ENCODE data around the gene NHS. TPM values are rescaled to one million over a fixed set of nuclear protein-coding genes. Genes with fewer than 3 reads are reported as not detected.

NHS gene
- polyA plus RNA-seq, 10 donors, result 1.4 to 2.7 (median 2.2) TPM

DNA sequence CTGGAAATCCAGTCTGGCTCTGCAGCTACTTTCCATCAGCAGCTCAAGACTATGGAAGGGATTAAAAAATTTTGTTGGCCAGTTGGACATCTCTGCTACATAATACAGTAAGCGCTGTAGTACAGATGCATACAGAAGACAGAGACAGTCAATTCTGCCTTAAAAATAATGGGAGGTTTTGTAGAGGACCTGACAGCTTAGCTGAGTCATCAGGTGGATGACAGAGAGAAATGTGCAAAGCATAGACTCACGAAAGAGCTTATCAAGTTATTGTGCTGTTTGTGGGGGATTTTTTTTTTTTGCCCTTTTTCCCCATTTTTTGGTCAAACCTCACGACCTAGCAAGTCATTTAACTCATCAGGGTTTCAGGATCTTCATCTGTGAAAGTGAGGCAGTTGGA, 213.3 kb downstream of the NHS start:
- no peak for DNase-seq

DNA sequence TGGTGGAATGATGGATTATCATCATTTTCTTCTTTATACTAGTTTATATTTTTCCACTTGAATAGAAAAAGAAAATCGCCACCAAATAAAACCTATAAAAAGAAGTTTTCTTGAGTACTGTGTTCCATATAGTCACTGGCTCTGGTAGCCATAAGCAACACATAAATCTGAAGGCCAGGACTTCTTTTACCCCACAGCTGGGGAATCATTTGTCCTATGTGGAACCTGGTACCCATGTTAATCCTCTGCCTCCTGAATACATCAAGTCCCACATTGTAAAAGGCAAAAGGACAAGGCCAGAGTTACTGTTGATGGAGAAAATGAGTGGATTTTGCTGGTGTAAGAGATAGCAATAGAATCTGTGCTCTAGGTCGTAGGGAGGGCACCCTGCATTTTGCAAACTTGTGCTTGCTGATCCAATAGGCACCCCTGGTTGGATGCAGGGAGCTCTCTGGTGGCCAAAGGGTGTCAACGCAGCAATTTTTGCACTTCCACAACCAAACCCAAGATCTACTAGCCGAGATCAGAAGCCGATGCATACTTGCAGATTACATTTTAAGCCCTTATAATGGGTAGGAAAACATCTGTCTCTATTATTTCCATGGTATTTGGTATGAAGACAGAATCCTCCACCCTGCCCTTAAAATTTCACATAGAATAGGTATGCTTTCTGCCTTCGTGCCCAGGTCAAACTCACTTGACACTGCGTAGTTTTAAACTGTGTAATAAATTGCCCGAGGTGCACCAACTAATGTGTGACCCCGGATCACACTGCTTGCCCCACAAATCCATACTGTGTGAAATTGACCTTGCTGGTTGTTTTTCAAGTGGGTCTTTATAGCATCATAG, 216.1 kb downstream of the NHS start:
- DNase-seq, result peak in 2 of 3 donors; percentile 63 to 75

DNA sequence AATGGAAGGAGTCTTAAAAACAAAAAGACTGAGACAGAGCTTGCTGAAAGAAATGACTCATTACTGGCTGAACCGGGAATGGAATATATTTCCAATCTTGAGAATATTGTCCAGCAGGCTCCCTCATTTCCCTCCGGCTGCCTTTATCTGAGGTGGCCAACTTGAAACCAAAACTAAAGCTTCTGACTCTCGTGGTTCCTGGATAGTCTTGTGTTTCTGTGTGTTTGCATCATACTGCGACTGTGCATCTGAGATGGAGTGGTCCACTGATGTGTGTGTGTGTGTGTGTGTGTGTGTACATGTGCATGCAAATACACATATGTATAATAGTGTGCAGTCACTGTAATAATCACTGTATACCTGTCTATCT, 216.7 kb downstream of the NHS start:
- peak in 1 of 3 donors; percentile 56 for DNase-seq

DNA sequence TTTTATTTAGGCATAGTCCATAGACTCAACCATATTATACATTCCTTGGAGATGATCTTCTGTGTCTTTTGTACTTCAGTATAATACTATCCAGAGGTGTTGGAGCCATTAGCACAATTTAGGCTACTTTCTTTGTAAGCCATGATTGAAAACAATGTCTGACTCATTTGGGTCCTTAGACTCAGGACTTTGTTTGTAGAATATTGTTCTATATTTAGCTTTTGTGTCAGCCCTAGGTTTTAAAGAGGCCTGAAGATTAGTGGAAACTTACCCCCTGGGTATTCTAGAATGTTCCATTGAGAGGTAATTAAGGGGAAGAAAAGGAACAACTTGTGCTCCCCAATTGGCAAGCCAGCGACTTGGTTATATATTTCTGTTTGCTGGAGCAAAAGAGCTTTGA, 217.1 kb downstream of the NHS start:
- no peak for DNase-seq

DNA sequence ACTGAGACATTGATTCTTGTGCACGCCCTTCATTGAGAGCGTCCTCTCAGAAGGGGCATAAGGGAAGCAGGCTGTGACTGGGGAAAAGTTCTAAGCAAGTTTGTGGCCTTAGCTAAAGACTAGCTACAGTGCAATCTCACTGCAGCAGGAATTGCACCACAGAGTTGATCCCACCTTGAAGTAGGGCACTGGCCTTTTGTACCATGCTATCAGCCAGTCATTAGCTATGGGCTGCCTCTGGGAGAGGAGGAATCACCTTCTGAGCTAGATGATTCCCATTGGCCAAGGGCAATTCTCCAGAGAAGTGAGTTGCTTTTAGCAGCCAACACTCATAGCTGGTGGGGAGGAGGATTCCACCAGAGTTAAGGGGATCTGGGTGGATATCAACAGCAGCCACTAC, 219.7 kb downstream of the NHS start:
- no peak for DNase-seq

DNA sequence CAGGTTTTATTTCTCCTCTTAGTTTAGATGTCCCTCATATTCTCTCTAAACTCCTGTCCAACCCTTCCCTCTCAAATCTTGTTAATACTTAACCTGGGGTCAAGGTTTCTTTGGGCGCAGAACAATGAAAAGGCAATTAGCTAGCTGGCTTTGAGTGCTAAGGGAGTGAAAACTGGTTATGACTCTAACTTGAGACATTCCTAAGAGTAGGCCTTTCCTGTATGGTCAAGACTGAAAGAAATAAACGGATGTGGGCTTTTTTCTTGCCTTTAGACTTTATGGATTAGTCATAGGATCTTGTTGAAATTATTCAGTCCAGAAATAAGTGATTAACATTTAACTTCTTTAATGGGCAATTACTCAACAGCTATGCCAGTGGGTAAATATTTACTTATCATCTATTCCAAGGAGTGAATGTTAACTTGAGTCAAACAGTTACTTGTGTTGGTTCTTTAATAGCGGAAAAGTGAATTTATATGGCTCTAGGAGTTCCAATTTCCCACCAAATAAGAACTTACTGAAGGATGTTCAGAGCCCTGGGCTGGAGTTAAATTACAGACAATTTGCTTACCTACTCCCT, 220.5 kb downstream of the NHS start:
- DNase-seq, result no peak

DNA sequence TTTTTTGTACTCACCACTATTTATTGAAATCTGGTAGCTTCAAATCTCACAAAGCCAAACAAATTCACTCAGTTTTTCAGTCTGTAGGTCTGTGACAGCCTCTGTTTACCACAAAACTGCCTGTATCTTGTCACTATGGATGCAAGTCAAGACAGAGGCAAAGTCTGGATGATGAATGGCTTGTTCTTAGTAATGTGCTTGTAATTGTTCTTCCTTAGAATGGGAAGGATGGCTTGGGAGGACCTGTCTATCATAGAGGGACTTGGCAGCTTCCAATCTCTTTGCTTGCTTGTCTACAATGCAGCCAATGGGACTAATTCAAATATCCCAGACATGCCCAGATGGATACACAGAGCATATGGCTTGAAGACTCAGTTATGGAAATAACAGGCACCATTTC, 221.1 kb downstream of the NHS start:
- DNase-seq, result no peak

DNA sequence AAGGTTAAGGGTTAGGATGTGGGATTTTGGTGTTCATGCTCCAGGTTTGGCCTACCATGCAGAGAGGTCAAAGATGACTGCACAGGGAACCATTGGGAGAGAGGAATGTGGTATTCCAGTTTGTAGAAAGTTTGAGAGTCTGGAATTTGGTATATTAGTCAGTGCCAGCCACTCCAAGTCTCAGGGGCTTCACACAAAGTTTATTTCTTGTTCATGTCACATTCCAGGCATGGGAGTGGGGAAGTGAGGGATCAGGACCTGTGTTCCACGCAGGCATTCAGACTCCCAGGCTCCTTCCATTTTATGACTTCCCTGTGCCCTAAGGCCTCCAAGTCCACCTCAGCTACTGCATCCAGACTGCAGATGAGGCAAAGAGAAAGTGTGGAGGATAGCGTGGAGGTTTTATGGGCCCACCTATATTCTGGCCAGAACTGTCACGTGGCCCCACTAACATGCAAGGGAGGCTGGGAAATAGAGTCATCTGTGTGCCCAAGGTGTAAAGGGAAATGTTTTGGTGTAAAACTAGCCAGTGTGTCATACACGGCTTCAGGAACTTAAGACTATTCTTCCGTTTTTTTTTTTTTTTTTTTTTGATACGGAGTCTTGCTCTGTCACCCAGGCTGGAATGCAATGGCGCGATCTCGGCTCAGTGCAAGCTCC, 221.7 kb downstream of the NHS start:
- no peak for DNase-seq

DNA sequence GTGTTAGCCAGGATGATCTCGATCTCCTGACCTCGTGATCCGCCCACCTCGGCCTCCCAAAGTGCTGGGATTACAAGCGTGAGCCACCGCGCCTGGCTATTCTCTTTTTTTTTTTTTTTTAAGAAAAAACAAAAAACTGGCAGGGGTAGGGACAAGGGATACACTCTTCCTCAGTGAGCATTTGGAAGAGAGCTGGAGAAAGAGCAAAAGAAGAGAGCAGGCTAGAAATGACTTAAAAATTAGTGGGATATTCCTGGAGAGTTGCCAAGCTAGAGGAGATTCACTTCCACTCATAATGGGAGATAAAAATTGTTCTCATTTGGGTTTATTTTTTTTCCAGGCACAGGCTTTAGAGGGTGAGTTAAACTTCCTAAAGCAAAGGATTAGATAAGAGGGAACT, 222.3 kb downstream of the NHS start:
- DNase-seq, result no peak

DNA sequence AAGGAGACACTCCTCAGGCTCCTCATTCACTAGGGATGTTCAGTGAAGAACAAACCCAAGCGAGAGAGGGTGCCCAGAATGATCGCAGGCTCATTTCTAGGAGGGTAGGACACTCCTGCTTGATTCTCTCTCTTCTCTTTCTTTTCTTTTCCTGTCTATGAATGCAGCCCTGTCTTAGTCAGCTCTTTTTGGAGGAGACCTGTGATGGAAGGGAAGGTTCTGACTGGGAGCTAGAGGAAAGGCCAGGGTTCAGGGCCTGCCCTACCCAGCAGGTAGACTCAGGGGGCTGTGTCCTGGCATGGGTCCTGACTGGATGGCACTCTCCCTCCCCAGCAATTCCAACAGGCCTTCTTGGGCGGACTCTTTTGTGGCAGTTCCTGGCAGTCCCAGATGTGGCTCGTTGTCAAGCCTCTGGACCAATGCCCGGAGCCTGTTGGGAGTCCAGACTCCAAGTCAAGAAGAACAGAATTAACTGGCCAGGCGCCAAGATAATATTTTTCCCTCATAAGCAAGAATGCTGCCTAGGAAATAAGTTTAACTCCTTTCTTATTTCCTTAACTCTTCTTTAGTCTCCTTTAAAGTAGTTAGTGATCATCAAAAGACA, 222.9 kb downstream of the NHS start:
- DNase-seq, result peak in 1 of 3 donors; percentile 77

DNA sequence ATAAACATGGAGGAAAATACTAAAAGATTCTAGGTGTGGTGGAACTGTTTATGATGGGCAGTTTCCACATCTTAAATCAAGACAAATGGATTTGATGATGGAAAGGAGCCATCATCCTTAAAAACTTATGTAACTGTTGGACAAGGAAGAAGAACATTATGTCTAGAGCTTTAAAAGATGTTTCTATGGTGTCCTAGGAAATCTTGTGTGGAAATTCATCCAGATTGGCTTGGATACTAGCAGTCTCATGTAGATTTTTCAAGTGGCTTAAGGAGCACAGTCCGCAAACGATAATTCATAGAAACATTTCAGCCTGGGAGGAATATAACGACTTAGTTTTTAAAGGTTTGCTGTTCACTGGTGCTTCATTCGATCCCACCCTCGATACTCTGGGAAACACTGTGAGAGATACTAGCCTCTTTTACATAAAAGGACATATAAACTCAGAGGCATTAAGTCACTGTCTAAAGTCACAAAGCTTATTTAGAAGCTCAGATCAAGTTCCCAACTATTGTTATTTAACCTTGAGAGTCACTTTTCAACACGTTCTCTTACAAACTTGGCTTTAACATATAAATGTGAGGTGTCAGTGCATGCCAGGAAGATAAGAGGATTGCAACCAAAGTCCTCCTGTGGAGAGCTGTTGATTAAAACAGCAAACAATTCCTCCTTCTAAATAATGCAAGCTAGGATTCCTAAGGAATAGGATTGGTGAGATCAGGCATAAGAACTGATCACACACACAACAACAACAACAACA, 226.6 kb downstream of the NHS start:
- DNase-seq, result peak in 1 of 3 donors; percentile 77

DNA sequence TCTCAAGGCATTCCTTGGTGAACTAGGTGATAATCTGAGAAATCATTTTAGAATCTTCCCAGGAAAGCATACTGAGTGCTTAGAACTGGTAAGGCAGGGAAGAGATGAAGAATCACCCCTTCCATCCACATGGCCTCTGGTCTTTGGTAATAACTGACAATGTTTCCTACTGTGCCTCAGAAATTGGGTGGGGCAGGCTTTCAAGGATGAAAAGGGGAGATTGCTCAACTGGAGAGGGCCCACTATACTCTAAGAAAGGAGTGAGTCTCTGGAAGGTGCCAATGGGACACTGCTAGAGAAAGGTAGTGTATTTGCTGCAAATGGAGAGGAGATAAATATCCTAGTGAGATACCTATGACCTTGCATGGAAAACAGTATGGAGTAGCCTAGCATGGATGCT, 227.2 kb downstream of the NHS start:
- DNase-seq, result no peak

DNA sequence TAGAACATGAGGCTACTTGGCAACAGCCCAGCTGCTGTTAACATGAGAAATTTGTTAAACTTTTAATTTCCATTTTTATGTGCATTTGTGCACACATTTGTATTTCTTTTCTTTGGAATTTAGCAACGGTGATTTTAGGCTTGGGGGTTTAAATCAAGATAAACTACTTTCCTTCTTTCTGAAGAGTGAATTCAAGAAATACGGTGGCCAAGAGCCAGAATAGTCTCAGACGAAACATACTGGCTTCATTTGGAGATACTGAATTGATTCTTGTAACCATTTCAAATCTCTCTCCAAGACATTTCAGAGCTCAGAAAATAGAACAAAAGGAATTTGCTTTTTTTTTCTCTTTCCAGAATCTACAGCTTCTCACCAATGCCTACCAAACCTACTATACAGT, 228.2 kb downstream of the NHS start:
- DNase-seq, result peak in 2 of 3 donors; percentile 45 to 59

DNA sequence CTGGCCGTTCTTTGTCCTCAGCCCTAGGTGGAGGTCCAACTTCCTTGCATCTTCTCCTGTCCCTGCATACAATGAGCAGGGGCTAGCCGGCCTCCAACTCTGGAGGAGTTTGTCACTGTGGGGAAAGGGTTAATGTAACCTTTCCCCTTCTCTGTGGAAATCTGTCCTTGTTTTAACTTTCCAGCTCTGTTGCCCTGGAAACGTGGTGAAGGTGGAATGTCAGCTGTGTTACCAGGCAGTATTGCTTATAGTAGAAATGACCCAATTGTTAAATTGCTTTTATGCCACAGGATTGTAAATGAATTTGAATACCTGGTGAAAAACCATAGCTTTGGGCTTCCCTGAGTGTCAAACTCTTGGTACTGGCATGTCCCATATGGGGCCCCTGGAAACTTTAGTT, 230.7 kb downstream of the NHS start:
- no peak for DNase-seq

DNA sequence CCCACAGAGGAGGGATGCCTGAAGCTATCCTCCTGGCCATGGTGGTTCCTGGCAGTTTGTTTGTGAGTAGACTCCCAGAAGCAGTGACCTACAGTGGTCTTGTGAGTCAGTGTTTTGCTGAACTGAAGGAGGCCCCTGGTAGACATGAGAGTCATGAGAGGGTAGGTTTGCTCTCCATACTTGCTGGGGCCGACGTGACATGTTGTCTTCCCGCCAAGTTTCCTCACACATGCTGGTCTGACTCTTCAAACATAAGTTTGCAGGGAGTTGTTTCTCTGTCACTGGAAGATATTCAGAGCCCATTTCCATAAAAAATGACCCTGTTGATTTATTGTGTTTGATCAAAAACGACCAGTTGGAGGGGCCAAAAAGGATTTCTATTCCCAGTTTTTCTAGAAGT, 231.2 kb downstream of the NHS start:
- DNase-seq, result peak in 1 of 3 donors; percentile 43

DNA sequence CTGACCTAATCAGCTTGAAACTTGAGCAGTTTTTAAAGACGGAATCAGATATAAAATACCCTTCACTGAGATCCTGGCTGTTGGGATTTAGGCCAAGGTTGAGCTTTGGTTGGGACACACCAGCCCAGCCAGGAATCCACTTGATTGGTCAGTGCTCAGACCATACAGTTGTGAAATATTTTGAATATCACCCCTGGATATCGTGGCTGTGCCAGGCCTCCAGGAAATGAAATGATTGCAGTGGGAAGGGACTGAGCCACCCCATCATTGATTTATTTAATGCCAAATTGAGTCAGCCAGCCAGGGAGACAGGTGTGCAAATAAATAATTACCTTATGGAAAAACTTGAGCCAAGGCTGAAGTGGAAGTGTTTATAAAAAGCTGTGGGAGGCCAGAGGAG, 233.9 kb downstream of the NHS start:
- no peak for DNase-seq

DNA sequence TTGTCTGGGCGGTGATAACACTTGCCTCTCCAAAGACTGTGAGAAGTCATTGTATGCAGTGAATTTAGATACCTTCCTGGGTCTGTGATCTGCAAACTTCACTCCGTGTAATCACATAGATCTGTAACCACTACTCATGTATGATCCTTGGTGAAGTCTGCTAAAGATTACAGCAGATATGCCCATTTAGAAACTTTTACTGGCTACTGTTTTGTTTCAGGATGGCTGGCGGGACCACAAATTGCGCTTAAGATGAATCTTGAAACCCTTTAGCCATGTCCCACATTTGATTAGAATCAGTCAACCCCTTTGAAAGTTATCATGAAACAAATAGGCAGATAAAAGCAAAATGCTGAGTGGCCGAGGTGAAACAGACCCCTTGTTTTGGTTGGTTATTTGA, 235.8 kb downstream of the NHS start:
- no peak for DNase-seq

DNA sequence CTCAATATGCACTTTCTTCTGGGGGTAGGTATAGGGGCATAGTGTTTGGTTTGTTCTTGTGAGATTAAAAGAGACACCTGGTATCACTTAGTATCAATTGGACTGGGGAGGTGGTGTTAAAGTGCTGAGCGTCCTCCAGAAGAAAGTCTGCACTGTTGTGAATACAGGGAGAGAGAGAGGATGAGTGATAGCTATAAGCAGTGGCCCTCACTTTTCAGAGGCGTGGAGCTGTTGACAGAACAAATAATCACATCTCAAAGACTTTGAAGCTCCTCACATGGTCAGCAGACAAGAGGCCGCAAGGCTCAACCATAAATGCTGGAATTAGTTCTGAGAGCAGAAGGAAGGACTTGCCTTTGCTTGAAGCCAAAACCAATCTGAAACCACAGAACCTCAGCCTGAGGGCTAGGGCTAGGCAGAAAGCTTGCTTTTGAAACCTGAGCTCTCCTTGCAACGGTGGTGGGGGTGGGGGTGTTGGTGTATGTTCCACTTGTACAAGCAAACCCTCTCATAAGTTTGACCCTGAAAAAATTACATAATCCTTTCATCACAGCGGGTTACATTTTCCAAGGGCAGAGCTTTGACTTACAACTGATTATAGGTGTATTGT, 239.1 kb downstream of the NHS start:
- DNase-seq, result no peak

DNA sequence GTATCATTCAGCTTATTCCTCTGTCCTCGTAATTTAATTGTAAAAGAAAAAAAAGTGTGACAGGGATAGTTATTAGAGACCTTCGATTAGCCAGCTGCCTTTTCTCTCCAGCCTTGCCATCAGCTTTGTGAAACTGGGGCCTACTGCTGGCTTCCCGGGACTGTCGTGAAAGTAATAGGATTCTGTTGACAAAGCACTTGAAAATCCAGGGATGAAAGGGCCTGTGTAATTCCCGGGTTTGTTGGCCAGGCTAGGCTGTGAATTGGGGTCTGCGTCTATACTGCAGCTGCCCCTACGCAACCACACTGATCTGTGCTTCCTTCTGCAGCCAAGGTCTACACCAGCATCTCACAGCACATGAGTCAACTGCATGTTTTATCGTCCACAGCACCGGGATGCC, 241.9 kb downstream of the NHS start:
- no peak for DNase-seq

DNA sequence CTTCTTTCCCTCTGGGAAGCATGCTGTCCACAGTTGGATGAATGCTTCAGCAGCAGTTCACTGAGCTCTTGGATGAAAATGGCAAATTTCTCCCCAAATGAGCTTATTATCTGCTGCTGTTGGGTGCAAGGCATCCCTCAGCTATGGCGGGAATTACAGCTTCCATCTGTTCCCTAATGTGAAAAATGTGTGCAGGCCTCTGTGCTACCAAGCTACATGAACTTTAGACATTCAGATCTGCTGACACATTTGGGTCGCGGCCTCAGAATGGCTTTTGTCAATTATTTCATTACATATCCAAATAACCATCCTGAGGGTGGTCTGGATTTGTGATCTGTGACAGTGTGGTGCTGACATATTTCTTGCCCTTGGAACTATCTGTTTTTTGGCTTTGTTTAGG, 242.8 kb downstream of the NHS start:
- peak in 2 of 3 donors; percentile 44 to 62 for DNase-seq

DNA sequence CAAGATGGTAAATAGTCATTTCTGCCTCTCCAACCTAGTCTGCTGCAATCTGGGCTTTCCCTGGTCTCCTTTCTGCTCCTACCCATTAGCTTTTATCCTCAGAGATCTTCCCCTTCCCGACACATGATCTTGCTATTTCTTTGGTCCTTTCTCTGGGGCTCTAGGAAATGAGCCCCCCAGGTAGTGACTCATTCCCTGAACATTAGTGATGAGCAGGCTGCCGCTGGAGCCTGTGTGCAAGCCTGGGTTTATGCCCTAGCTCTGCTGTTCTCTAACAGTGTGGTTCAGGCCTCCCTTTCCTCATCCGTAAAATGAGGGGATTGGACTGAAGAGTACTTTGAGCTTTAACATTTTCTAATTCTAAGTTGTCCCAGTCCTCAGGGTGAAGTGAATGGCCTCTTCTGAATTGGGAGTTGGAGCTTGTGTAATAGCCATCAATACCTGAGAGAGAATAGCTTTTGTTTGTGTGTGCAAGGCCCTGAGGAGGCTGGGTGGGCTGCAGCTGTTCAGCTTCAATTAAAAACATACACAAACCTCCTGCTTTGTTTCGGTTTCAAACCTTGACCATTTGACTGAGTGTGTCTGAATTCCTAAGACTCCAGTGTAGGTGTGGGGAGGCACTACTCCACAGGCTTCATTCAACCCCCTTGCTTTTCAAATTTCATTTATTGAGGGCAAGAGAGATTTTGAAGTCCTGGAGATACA, 246.7 kb downstream of the NHS start:
- no peak for DNase-seq

Measured in muscle of back (tissue), 11 donors.